SU-DHL-6 (cell line): ENCODE measurements around the gene SHISA9.
A peak's percentile ranks its signal among the peaks of the same experiment; 100 is the strongest.

Experiments used
- H2AFZ ChIP-seq: fragments of 200-600 bp; sonication (generic); 2 replicates; pipeline ENCODE4 v1.6.1; 2014; ENCODE audit warnings: low read depth, mild to moderate bottlenecking, moderate library complexity, mixed read lengths, antibody characterized with exemption, low read length; ENCODE audit not compliant: severe bottlenecking
- H3F3A ChIP-seq: fragments of 200-600 bp; shearing (Covaris generic); 2 replicates; pipeline ENCODE4 v1.6.0; 2016; ENCODE audit warnings: antibody characterized with exemption, mild to moderate bottlenecking; ENCODE audit not compliant: insufficient read depth
- H3K27ac ChIP-seq: fragments of 200-600 bp; sonication (generic); 2 replicates; pipeline ENCODE4 v1.5.1; 2016; ENCODE audit warnings: low read depth, mild to moderate bottlenecking, low read length, moderate library complexity, mixed read lengths
- H3K27me3 ChIP-seq: fragments of 200-600 bp; sonication (generic), shearing (Covaris generic); 2 replicates; pipeline ENCODE4 v1.6.0; 2014; ENCODE audit warnings: mild to moderate bottlenecking, low read length
- H3K36me3 ChIP-seq: fragments of 200-600 bp; sonication (generic); 2 replicates; pipeline ENCODE4 v1.6.1; 2014; ENCODE audit warnings: mild to moderate bottlenecking, low read length, mixed read lengths
- H3K4me2 ChIP-seq: fragments of 300-600, 200-600 bp; shearing (Covaris generic), sonication (generic); 2 replicates; pipeline ENCODE4 v1.6.0; 2014; ENCODE audit warnings: low read length, low read depth, mild to moderate bottlenecking; ENCODE audit not compliant: poor library complexity, severe bottlenecking
- H3K4me3 ChIP-seq: fragments of 200-600 bp; sonication (generic); 2 replicates; pipeline ENCODE4 v1.5.1; 2014; ENCODE audit warnings: antibody characterized with exemption, low read length, mild to moderate bottlenecking, mixed read lengths; ENCODE audit not compliant: insufficient read depth, poor library complexity, severe bottlenecking
- H3K79me2 ChIP-seq: fragments of 200-600 bp; sonication (generic); 2 replicates; pipeline ENCODE4 v1.6.1; 2014; ENCODE audit warnings: mild to moderate bottlenecking, low read length, moderate library complexity; ENCODE audit not compliant: insufficient read depth
- H3K9ac ChIP-seq: fragments of 200-600 bp; sonication (generic); 2 replicates; pipeline ENCODE4 v1.7.0; 2014; ENCODE audit warnings: mild to moderate bottlenecking, low read length
- H3K9me2 ChIP-seq: fragments of 200-600 bp; sonication (generic); replicated peaks from 2 replicates; pipeline ENCODE4 v1.6.1; 2014; ENCODE audit warnings: low read length; ENCODE audit not compliant: insufficient read depth
- H3K9me3 ChIP-seq: fragments of 200-600 bp; sonication (generic); 2 replicates; pipeline ENCODE4 v1.6.1; 2014; ENCODE audit warnings: low read length, mixed read lengths; ENCODE audit not compliant: insufficient read depth
- H4K20me1 ChIP-seq: fragments of 200-600 bp; sonication (generic); 2 replicates; pipeline ENCODE4 v1.6.1; 2014; ENCODE audit warnings: low read depth, mild to moderate bottlenecking, antibody characterized with exemption, low read length, moderate library complexity, mixed read lengths
- CTCF ChIP-seq: fragments of 200-600 bp; sonication (generic); IDR thresholded peaks from one replicate; pipeline ENCODE4 v1.5.1; 2017; ENCODE audit warnings: antibody characterized with exemption, mild to moderate bottlenecking, low read length, moderate library complexity; ENCODE audit not compliant: insufficient read depth, poor library complexity, severe bottlenecking
- EZH2phosphoT487 ChIP-seq: fragments of 200-600 bp; sonication (generic), shearing (Covaris generic); conservative IDR thresholded peaks from 2 replicates; pipeline ENCODE4 v1.6.1; 2018; ENCODE audit warnings: mild to moderate bottlenecking, antibody characterized with exemption, low read length, moderate library complexity, mixed read lengths

The SHISA9 gene

GRCh38 chr16:13165024-13165423 lies 263.6 kb downstream of the SHISA9 start:
- no peak for TF ChIP-seq CTCF
- TF ChIP-seq EZH2phosphoT487, result no peak
- H3K9ac ChIP-seq, result no peak overlapping the region
- no peaks in the 10 kb centered on the region for H4K20me1 ChIP-seq
- H3K4me3 ChIP-seq, result no peak overlapping the region
- no peak overlapping the region for H3K27ac ChIP-seq
- no peaks in the 10 kb centered on the region for H3K9me3 ChIP-seq
- no peaks in the 10 kb centered on the region for H3K27me3 ChIP-seq
- H3F3A ChIP-seq, result no peaks in the 10 kb centered on the region
- no peak overlapping the region for H3K4me2 ChIP-seq
- H3K79me2 ChIP-seq, result no peaks in the 10 kb centered on the region
- no peak overlapping the region for H2AFZ ChIP-seq
- no peaks in the 10 kb centered on the region for H3K9me2 ChIP-seq
- H3K36me3 ChIP-seq, result peaks cover 3% of the 10 kb centered on the region

DNA sequence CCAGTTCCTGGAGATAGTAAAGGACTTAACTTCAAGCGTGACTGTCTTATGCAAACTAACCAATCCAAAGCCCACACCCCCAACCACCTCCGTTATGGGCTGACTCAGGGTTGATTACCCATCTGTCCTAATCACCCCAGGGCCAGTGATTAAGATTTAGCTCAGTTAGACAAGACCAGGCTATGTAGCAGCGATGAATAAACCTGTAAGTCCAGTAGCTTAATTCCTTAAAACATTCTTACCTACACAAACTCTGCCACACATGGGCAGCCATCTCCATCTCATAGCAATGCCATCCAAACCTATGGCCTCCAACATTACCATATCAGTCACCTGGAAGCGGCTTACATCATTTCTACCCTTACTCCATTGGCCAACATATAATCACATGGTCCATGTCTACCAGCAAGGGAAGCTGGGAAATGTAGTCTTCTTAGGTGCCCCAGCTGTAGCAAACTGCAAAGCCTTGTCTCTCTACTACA lies 266.7 kb downstream of the SHISA9 start:
- Histone ChIP-seq H3K27ac (no peak overlapping the region), H3K4me2 (no peak overlapping the region), H2AFZ (peak overlapping the region; percentile 12), H3K9me3 (no peaks in the 10 kb centered on the region), H4K20me1 (no peaks in the 10 kb centered on the region), H3F3A (no peaks in the 10 kb centered on the region), H3K4me3 (no peak overlapping the region), H3K79me2 (no peaks in the 10 kb centered on the region), H3K9me2 (no peaks in the 10 kb centered on the region), H3K27me3 (no peaks in the 10 kb centered on the region), H3K9ac (no peak overlapping the region), H3K36me3 (peaks cover 3% of the 10 kb centered on the region)
- no peak for TF ChIP-seq EZH2phosphoT487
- TF ChIP-seq CTCF, result no peak

DNA sequence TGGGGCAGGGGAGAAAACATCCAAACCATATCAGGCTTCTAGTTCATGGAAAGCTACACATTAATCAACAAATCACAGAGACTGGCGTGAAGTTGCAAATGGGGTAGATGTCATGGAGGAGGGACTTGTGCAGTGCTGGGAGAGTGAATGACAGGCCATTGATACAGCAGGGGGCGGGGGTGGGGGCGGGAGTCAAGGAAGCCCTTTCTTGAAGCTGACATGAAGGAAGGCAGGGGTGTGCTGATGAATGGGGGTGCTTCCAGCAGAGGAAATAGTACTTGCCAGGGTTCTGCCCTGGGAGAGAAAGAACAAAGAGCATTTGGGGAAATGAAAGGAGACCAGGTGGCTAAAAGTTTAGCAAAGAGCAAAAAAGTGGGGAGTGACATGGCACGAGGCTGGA lies 269.9 kb downstream of the SHISA9 start:
- Histone ChIP-seq H4K20me1 (no peaks in the 10 kb centered on the region), H3K79me2 (no peaks in the 10 kb centered on the region), H3K9ac (no peak overlapping the region), H3K36me3 (no peaks in the 10 kb centered on the region), H3K9me3 (no peaks in the 10 kb centered on the region), H3K4me3 (no peak overlapping the region), H2AFZ (no peak overlapping the region), H3K9me2 (no peaks in the 10 kb centered on the region), H3F3A (no peaks in the 10 kb centered on the region), H3K27me3 (no peaks in the 10 kb centered on the region), H3K27ac (no peak overlapping the region), H3K4me2 (no peak overlapping the region)
- no peak for TF ChIP-seq EZH2phosphoT487
- TF ChIP-seq CTCF, result no peak

DNA sequence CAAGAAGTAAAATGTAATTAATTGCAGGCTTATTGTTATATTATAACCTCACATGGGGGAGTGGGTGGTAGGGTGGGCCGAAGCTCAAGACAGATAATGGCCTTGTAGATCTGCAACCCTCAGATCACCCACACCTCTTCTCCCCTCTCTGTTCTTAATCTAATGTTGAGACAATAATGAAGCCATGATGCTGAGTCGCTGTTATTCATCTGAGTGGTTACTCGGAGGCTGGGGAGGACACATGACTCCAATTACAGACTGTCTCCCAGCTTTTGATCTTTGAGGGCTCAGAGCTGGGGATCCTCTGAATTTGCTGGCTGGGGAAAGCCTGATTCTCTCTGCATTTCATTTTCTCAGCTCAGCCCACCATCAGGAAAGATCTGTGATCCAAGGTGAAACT lies 275.3 kb downstream of the SHISA9 start:
- Histone ChIP-seq H3K79me2 (no peaks in the 10 kb centered on the region), H4K20me1 (no peaks in the 10 kb centered on the region), H3F3A (no peaks in the 10 kb centered on the region), H3K4me2 (no peak overlapping the region), H3K27ac (no peak overlapping the region), H3K9me3 (no peaks in the 10 kb centered on the region), H3K27me3 (no peaks in the 10 kb centered on the region), H3K9me2 (no peaks in the 10 kb centered on the region), H3K36me3 (no peaks in the 10 kb centered on the region), H3K4me3 (no peak overlapping the region), H3K9ac (no peak overlapping the region), H2AFZ (no peak overlapping the region)
- TF ChIP-seq CTCF (no peak), EZH2phosphoT487 (no peak)
